Esophagus muscularis mucosa (tissue), 3 donors: Measurements from ENCODE around the gene IL11RA.

Experiments
- CTCF ChIP-seq, 3 experiments: fragments of 200-600 bp in 2 of 3; fragments of 450-650 bp in 1 of 3; sonication (generic) in 2 of 3; IDR thresholded peaks; one replicate each; pipeline ENCODE4 v1.5.1; 2017 to 2019; ENCODE audit warnings: antibody characterized with exemption in 3 of 3, mild to moderate bottlenecking in 2 of 3, moderate library complexity in 1 of 3
- POLR2A ChIP-seq: fragments of 450-650 bp; IDR thresholded peaks from one replicate; pipeline ENCODE4 v1.6.1; 2017; ENCODE audit warnings: antibody characterized with exemption, moderate library complexity, mild to moderate bottlenecking, low read depth
- POLR2AphosphoS5 ChIP-seq, 2 donors: sonication (generic); formaldehyde crosslinking; IDR thresholded peaks; one replicate each; pipeline ENCODE4 v1.6.1; 2017; ENCODE audit warnings: antibody characterized with exemption in 2 of 2

GRCh38 chr9:34684816-34685215, 32.8 kb downstream of the IL11RA start:
- TF ChIP-seq CTCF (IDR thresholded peaks at IDR 0.05) (no peak), POLR2AphosphoS5 (IDR thresholded peaks at IDR 0.05) (no peak), POLR2A (no peak)
